ENCODE data around the gene DUSP12. TPM values are rescaled to one million over a fixed set of nuclear protein-coding genes. Genes with fewer than 3 reads are reported as not detected.
"Not testable (repeated sequence)": the region's sequence is repeated elsewhere in the genome, so short reads cannot be mapped to it uniquely, and the experiment has no call there.

The DUSP12 gene
- total and polyA plus RNA-seq, 2 donors (not counting 1 experiment from before 2014, with no cell fraction given) = 35.6 to 35.8 TPM

DNA sequence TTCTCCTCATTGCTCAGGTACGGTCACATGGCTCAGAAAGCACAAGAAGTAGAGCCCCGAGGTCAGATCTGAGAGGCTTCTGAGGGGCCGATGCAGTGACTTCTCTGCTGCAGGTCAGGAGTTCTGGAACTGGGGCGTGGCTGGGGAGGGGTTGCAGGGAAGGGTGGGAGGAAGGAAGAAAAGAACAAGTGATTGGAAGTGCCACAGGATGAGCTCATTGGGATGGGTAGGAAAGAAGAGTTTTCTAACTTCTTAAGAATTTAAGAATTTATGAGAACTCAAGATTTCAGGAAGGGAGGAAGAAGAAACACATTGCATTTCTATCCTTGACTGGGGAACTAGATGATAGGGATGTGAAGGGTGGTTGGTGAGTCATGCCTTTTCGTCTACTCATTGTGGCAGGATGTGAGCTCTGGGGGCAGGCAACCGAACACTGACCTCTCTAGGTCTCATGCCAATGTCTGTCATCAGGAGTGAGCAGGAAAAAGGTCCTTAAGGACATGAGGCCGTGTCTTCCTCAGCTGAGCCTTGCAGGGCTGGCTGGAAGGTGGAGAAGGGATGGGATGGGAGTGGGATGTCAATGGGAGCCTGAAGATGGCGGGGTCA is 27.7 kb upstream of the DUSP12 start:
- no peak overlapping the region for H3K4me3 ChIP-seq (replicated peaks in 1 of 4; ENCODE audit: control extremely low read depth in 1 of 4, insufficient read depth in 1 of 4, low read depth in 3 of 4, low read length in 4 of 4)
- no peaks in the 10 kb centered on the region for H3K79me2 ChIP-seq (ENCODE audit: control insufficient read depth, insufficient read depth, low read length)
- no peaks in the 10 kb centered on the region for H4K20me1 ChIP-seq (ENCODE audit: control insufficient read depth, extremely low read depth, insufficient read depth, low read length)
- peak; percentile 52 to 89 for DNase-seq (ENCODE audit: low read depth in 2 of 2)
- no peaks in the 10 kb centered on the region for H3K27me3 ChIP-seq (ENCODE audit: control insufficient read depth, insufficient read depth, low read length)
- peaks cover 11% of the 10 kb centered on the region for H3K4me1 ChIP-seq (ENCODE audit: control insufficient read depth, extremely low read depth, insufficient read depth, low read length)
- H3K4me2 ChIP-seq (ENCODE audit: extremely low read depth, insufficient read depth, low read length) = no peak overlapping the region
- no peaks in the 10 kb centered on the region for H3K36me3 ChIP-seq (ENCODE audit: control insufficient read depth, insufficient read depth, low read length)
- TF ChIP-seq EZH2 (IDR thresholded peaks at IDR 0.05; ENCODE audit: low read length, missing control alignments) = no peak
- no peak for TF ChIP-seq CTCF (conservative IDR thresholded peaks at IDR 0.05 in 1 of 2, IDR thresholded peaks at IDR 0.05 in 1 of 2; ENCODE audit: low read depth in 1 of 2, low read length in 2 of 2)
- H3K9me3 ChIP-seq (ENCODE audit: control insufficient read depth, insufficient read depth, low read depth, low read length) = no peaks in the 10 kb centered on the region
- H3K27ac ChIP-seq (ENCODE audit: insufficient read depth, low read length) = peak overlapping the region; percentile 56
- no peak overlapping the region for H3K9ac ChIP-seq (ENCODE audit: insufficient read depth, low read length)
- H2AFZ ChIP-seq (ENCODE audit: low read length) = no peak overlapping the region

DNA sequence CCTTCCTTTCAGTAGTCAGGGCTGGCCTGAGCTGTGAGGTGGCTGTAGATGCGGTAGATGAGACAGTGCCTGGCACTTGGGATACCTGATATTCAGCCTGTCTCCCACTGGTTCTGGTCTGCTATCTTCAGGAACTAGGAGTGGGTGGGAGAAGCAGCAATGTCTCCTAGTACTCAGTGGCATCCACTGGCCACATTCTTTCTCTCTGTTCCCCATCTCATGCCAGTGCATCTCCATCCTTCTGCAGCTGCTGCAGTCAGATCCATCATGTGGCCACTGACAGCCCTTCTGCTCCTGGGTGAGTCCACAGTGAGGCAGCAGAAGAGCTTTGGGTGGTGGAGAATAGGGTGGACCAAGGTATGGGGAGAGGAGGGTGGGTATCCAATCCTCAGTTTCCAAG is 27.2 kb upstream of the DUSP12 start:
- Histone ChIP-seq H3K4me1 (ENCODE audit: control insufficient read depth, extremely low read depth, insufficient read depth, low read length) (peaks cover 11% of the 10 kb centered on the region), H3K36me3 (ENCODE audit: control insufficient read depth, insufficient read depth, low read length) (no peaks in the 10 kb centered on the region), H2AFZ (ENCODE audit: low read length) (no peak overlapping the region), H3K27ac (ENCODE audit: insufficient read depth, low read length) (peak overlapping the region; percentile 34), H3K79me2 (ENCODE audit: control insufficient read depth, insufficient read depth, low read length) (no peaks in the 10 kb centered on the region), H3K9ac (ENCODE audit: insufficient read depth, low read length) (no peak overlapping the region), H4K20me1 (ENCODE audit: control insufficient read depth, extremely low read depth, insufficient read depth, low read length) (no peaks in the 10 kb centered on the region), H3K4me2 (ENCODE audit: extremely low read depth, insufficient read depth, low read length) (no peak overlapping the region), H3K4me3 (replicated peaks in 1 of 4; ENCODE audit: control extremely low read depth in 1 of 4, insufficient read depth in 1 of 4, low read depth in 3 of 4, low read length in 4 of 4) (no peak overlapping the region), H3K9me3 (ENCODE audit: control insufficient read depth, insufficient read depth, low read depth, low read length) (no peaks in the 10 kb centered on the region), H3K27me3 (ENCODE audit: control insufficient read depth, insufficient read depth, low read length) (no peaks in the 10 kb centered on the region)
- DNase-seq (ENCODE audit: low read depth in 2 of 2) = no peak
- TF ChIP-seq EZH2 (IDR thresholded peaks at IDR 0.05; ENCODE audit: low read length, missing control alignments) = no peak
- TF ChIP-seq CTCF (conservative IDR thresholded peaks at IDR 0.05 in 1 of 2, IDR thresholded peaks at IDR 0.05 in 1 of 2; ENCODE audit: low read depth in 1 of 2, low read length in 2 of 2) = no peak

DNA sequence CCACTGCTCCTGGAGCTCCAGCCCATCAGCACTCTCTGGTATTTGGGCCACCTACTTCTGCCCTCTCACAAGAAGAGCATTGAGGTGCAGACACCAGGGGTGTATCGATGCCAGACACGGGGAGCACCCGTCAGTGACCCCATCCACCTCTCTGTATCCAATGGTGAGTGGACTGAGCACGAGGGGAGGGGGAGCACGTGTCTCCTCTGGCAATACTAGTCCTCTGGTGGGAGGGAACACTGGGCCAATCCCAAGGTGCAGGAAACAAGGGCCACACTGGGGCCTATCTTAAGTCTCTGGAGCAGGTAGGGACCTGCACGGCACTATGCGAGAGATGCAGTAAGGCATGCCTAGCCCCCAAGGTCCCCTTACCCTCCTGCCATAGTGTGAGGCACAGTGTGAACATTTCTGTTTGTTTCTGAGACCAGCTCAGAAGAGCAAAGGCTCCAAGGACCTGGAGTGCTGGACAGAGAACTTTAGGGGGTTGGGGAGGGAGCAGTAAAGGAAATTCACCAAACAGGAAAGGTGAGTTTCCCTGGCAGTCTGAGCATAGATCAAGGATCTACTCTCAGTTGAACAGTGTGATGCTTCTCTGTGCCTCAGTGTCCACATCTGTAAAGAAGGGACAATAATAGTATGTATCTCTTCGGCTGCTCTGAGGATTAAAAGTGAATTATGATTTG is 26.0 kb upstream of the DUSP12 start:
- TF ChIP-seq EZH2 (IDR thresholded peaks at IDR 0.05; ENCODE audit: low read length, missing control alignments) = no peak
- no peak for TF ChIP-seq CTCF (conservative IDR thresholded peaks at IDR 0.05 in 1 of 2, IDR thresholded peaks at IDR 0.05 in 1 of 2; ENCODE audit: low read depth in 1 of 2, low read length in 2 of 2)
- DNase-seq (ENCODE audit: low read depth in 2 of 2) = no peak
- no peak overlapping the region for H3K27ac ChIP-seq (ENCODE audit: insufficient read depth, low read length)
- H3K36me3 ChIP-seq (ENCODE audit: control insufficient read depth, insufficient read depth, low read length) = no peaks in the 10 kb centered on the region
- H4K20me1 ChIP-seq (ENCODE audit: control insufficient read depth, extremely low read depth, insufficient read depth, low read length) = no peaks in the 10 kb centered on the region
- H3K4me2 ChIP-seq (ENCODE audit: extremely low read depth, insufficient read depth, low read length) = no peak overlapping the region
- H3K4me1 ChIP-seq (ENCODE audit: control insufficient read depth, extremely low read depth, insufficient read depth, low read length) = peaks cover 11% of the 10 kb centered on the region
- no peaks in the 10 kb centered on the region for H3K27me3 ChIP-seq (ENCODE audit: control insufficient read depth, insufficient read depth, low read length)
- H3K4me3 ChIP-seq (replicated peaks in 1 of 4; ENCODE audit: control extremely low read depth in 1 of 4, insufficient read depth in 1 of 4, low read depth in 3 of 4, low read length in 4 of 4) = no peak overlapping the region
- no peak overlapping the region for H2AFZ ChIP-seq (ENCODE audit: low read length)
- no peaks in the 10 kb centered on the region for H3K9me3 ChIP-seq (ENCODE audit: control insufficient read depth, insufficient read depth, low read depth, low read length)
- H3K79me2 ChIP-seq (ENCODE audit: control insufficient read depth, insufficient read depth, low read length) = no peaks in the 10 kb centered on the region
- H3K9ac ChIP-seq (ENCODE audit: insufficient read depth, low read length) = no peak overlapping the region

GRCh38 chr1:161725258-161725907 is 24.2 kb upstream of the DUSP12 start:
- DNase-seq (ENCODE audit: low read depth in 2 of 2); H3K36me3 ChIP-seq (ENCODE audit: control insufficient read depth, insufficient read depth, low read length); H3K9me3 ChIP-seq (ENCODE audit: control insufficient read depth, insufficient read depth, low read depth, low read length); H3K79me2 ChIP-seq (ENCODE audit: control insufficient read depth, insufficient read depth, low read length); H4K20me1 ChIP-seq (ENCODE audit: control insufficient read depth, extremely low read depth, insufficient read depth, low read length); H3K27me3 ChIP-seq (ENCODE audit: control insufficient read depth, insufficient read depth, low read length): not testable (repeated sequence)
- Histone ChIP-seq H2AFZ (ENCODE audit: low read length) (peak overlapping the region; percentile 91), H3K4me3 (replicated peaks in 1 of 4; ENCODE audit: control extremely low read depth in 1 of 4, insufficient read depth in 1 of 4, low read depth in 3 of 4, low read length in 4 of 4) (peak overlapping the region; percentile 71 to 90 (median 82)), H3K4me2 (ENCODE audit: extremely low read depth, insufficient read depth, low read length) (peak overlapping the region; percentile 92), H3K4me1 (ENCODE audit: control insufficient read depth, extremely low read depth, insufficient read depth, low read length) (peaks cover 11% of the 10 kb centered on the region), H3K27ac (ENCODE audit: insufficient read depth, low read length) (peak overlapping the region; percentile 84), H3K9ac (ENCODE audit: insufficient read depth, low read length) (peak overlapping the region; percentile 86)
